Breast epithelium (tissue), 3 donors: ENCODE measurements around the gene H6PD.

ENCODE experiments used
- CTCF ChIP-seq, 3 donors: fragments of 450-650 bp; IDR thresholded peaks; one replicate each; pipeline ENCODE4 v1.5.1; 2016 to 2017; ENCODE audit warnings: antibody characterized with exemption in 3 of 3, mild to moderate bottlenecking in 3 of 3, moderate library complexity in 3 of 3
- POLR2A ChIP-seq: fragments of 450-650 bp; IDR thresholded peaks from one replicate; pipeline ENCODE4 v1.6.1; 2016; ENCODE audit warnings: antibody characterized with exemption, mild to moderate bottlenecking, moderate library complexity
- POLR2AphosphoS5 ChIP-seq, 3 donors: sonication (generic); formaldehyde crosslinking; IDR thresholded peaks; one replicate each; pipeline ENCODE4 v1.6.1; 2017; ENCODE audit warnings: antibody characterized with exemption in 3 of 3

GRCh38 chr1:9212735-9213134, 21.8 kb upstream of the H6PD start:
- no peak for TF ChIP-seq CTCF (IDR thresholded peaks at IDR 0.05)
- no peak for TF ChIP-seq POLR2AphosphoS5 (IDR thresholded peaks at IDR 0.05)
- no peak for TF ChIP-seq POLR2A
